ENCODE results near the gene KRT79.

The KRT79 gene

GRCh38 chr12:52837413-52837741, 3.3 kb upstream of the KRT79 start:
- DNase-seq (ENCODE audit: low spot score): no peak
- TF ChIP-seq CTCF (IDR thresholded peaks at IDR 0.05; ENCODE audit: extremely low read depth, missing control alignments): no peak

GRCh38 chr12:52836491-52837412, 2.6 kb upstream of the KRT79 start:
- DNase-seq (ENCODE audit: low spot score): no peak
- no peak for TF ChIP-seq CTCF (IDR thresholded peaks at IDR 0.05; ENCODE audit: extremely low read depth, missing control alignments)

GRCh38 chr12:52836042-52836466, 1.9 kb upstream of the KRT79 start:
- no peak for TF ChIP-seq CTCF (IDR thresholded peaks at IDR 0.05; ENCODE audit: extremely low read depth, missing control alignments)
- no peak for DNase-seq (ENCODE audit: low spot score)

GRCh38 chr12:52835271-52836041, 1.3 kb upstream of the KRT79 start:
- no peak for TF ChIP-seq CTCF (IDR thresholded peaks at IDR 0.05; ENCODE audit: extremely low read depth, missing control alignments)
- DNase-seq (ENCODE audit: low spot score): no peak

- no peak for DNase-seq (ENCODE audit: low spot score)
- no peak for TF ChIP-seq CTCF (IDR thresholded peaks at IDR 0.05; ENCODE audit: extremely low read depth, missing control alignments)
Observed at GRCh38 chr12:52834727-52835001, 553 bp upstream of the KRT79 start.

GRCh38 chr12:52832985-52833905, 866 bp downstream of the KRT79 start:
- TF ChIP-seq CTCF (IDR thresholded peaks at IDR 0.05; ENCODE audit: extremely low read depth, missing control alignments): no peak
- DNase-seq (ENCODE audit: low spot score): no peak

Data from GM20000 (cell line).